Stromal cell of bone marrow (primary cell): ENCODE measurements around the gene PPM1G.

Experiments used
- DNase-seq: peaks from one replicate; pipeline ENCODE4 v3.0.0-alpha.2; 2012; ENCODE audit warnings: low read depth

The PPM1G gene

GRCh38 chr2:27412419-27413152, 3.2 kb upstream of the PPM1G start:
- DNase-seq = no peak

GRCh38 chr2:27408601-27409320, 630 bp downstream of the PPM1G start:
- no peak for DNase-seq

- DNase-seq = no peak
Measured at GRCh38 chr2:27407798-27408491, 1.4 kb downstream of the PPM1G start.

- no peak for DNase-seq
Measured at GRCh38 chr2:27400348-27401135, 8.8 kb downstream of the PPM1G start.

- DNase-seq = no peak
Measured at GRCh38 chr2:27398962-27399361, 10.4 kb downstream of the PPM1G start.

GRCh38 chr2:27393225-27393624, 16.2 kb downstream of the PPM1G start:
- no peak for DNase-seq

- DNase-seq = no peak
Measured at GRCh38 chr2:27390822-27391679, 18.3 kb downstream of the PPM1G start.

- DNase-seq = no peak
Measured at GRCh38 chr2:27381577-27382181, 27.7 kb downstream of the PPM1G start.

- peak; percentile 93 for DNase-seq
Measured at GRCh38 chr2:27380626-27381545, 28.5 kb downstream of the PPM1G start, which contains the start of gene ZNF513. ZNF513 (minus strand) TSS chr2:27380734; CDS start chr2:27380526, 208 bp downstream.

GRCh38 chr2:27379836-27380625, 29.4 kb downstream of the PPM1G start:
- no peak for DNase-seq

GRCh38 chr2:27379383-27379835, 30.0 kb downstream of the PPM1G start:
- no peak for DNase-seq

GRCh38 chr2:27378809-27379290, 30.5 kb downstream of the PPM1G start:
- no peak for DNase-seq

- peak; percentile 5 for DNase-seq
Measured at GRCh38 chr2:27378096-27378808, 31.1 kb downstream of the PPM1G start.

GRCh38 chr2:27377618-27378095, 31.7 kb downstream of the PPM1G start:
- no peak for DNase-seq

- DNase-seq = no peak
Measured at GRCh38 chr2:27376866-27377617, 32.3 kb downstream of the PPM1G start.

GRCh38 chr2:27376151-27376865, 33.1 kb downstream of the PPM1G start:
- no peak for DNase-seq
